PC-9 (cell line): Measurements from ENCODE around the gene IP6K1.
"Not testable (repeated sequence)": the region's sequence is repeated elsewhere in the genome, so short reads cannot be mapped to it uniquely, and the experiment has no call there.

ENCODE experiments used
- CTCF ChIP-seq: fragments of 200-600 bp; sonication (generic); conservative IDR thresholded peaks from 2 replicates; pipeline ENCODE4 v1.6.1; 2017; ENCODE audit warnings: mixed run types, antibody characterized with exemption, mild to moderate bottlenecking, moderate library complexity
- EZH2 ChIP-seq: fragments of 200-600 bp; sonication (generic); IDR thresholded peaks from 2 replicates; pipeline ENCODE4 v1.8.0; 2017; ENCODE audit warnings: antibody characterized with exemption, low read depth

GRCh38 chr3:49695350-49696015 is 90.9 kb downstream of the IP6K1 start:
- TF ChIP-seq CTCF, EZH2: not testable (repeated sequence)
